Activated T-helper 2 cell treated with anti-CD3 and anti-CD28 coated beads, Interferon-gamma antibody, Interleukin-2, Interleukin-4, amounts not matched to agents 10 μg/mL and 5 μg/mL and 100 μg/mL, durations not matched to agents 14 hours and 24 hours and 36 hours (primary cell): ENCODE data around the gene ATXN7L1. TPM values are rescaled to one million over a fixed set of nuclear protein-coding genes. Genes with fewer than 3 reads are reported as not detected.

ENCODE experiments used
- DNase-seq: peaks from one replicate; pipeline ENCODE4 v3.0.0; 2021; ENCODE audit warnings: low spot score
- H3K27ac Mint-ChIP-seq: one replicate; pipeline ENCODE4 v1.8.0; 2021; ENCODE audit warnings: mixed read lengths
- H3K27me3 Mint-ChIP-seq: one replicate; pipeline ENCODE4 v1.8.0; 2021; ENCODE audit warnings: low read depth, mixed read lengths
- H3K36me3 Mint-ChIP-seq: one replicate; pipeline ENCODE4 v1.8.0; 2021; ENCODE audit warnings: low read depth, mixed read lengths
- H3K4me1 Mint-ChIP-seq: one replicate; pipeline ENCODE4 v1.8.0; 2021; ENCODE audit warnings: low read depth, mixed read lengths
- H3K4me3 Mint-ChIP-seq: one replicate; pipeline ENCODE4 v1.8.0; 2021; ENCODE audit warnings: low read depth, mild to moderate bottlenecking, moderate library complexity, mixed read lengths
- H3K9me3 Mint-ChIP-seq: one replicate; pipeline ENCODE4 v1.8.0; 2021; ENCODE audit warnings: mixed read lengths
- intact Hi-C: fragments of 100-400 bp; cut with micrococcal nuclease; formaldehyde crosslinking; loops from one replicate; pipeline ENCODE4 v1.15.1; 2023
- total RNA-seq: library from RNA; stranded (reverse); gene quantifications from 2 replicates; pipeline ENCODE4 v1.2.3, GENCODE V29; 2022

ATXN7L1 gene
- total RNA-seq, 1 donor from 2014 or later, result 12.4 TPM

GRCh38 chr7:105786520-105787470, 89.6 kb downstream of the ATXN7L1 start:
- Mint-ChIP-seq H3K27ac (no peak overlapping the region), H3K9me3 (no peaks in the 10 kb centered on the region), H3K36me3 (no peaks in the 10 kb centered on the region), H3K27me3 (peaks cover 3% of the 10 kb centered on the region), H3K4me3 (no peak overlapping the region), H3K4me1 (peaks cover 19% of the 10 kb centered on the region)
- no peak for DNase-seq
- intact Hi-C loops, result no loop called here

GRCh38 chr7:105782391-105783042, 93.9 kb downstream of the ATXN7L1 start:
- peaks cover 21% of the 10 kb centered on the region for H3K27me3 Mint-ChIP-seq
- peaks cover 1% of the 10 kb centered on the region for H3K36me3 Mint-ChIP-seq
- H3K4me1 Mint-ChIP-seq, result peaks cover 19% of the 10 kb centered on the region
- DNase-seq, result no peak
- intact Hi-C loops, result loop anchor here (1.0 to 5.0 kb wide), 3 partner anchors 18 to 65 kb away; no protein-coding TSS in a partner anchor
- no peak overlapping the region for H3K4me3 Mint-ChIP-seq
- H3K27ac Mint-ChIP-seq, result no peak overlapping the region
- H3K9me3 Mint-ChIP-seq, result no peaks in the 10 kb centered on the region

- Mint-ChIP-seq H3K27me3 (peaks cover 24% of the 10 kb centered on the region), H3K4me3 (no peak overlapping the region), H3K27ac (no peak overlapping the region), H3K9me3 (no peaks in the 10 kb centered on the region), H3K36me3 (peaks cover 4% of the 10 kb centered on the region), H3K4me1 (peaks cover 19% of the 10 kb centered on the region)
- DNase-seq, result no peak
- intact Hi-C loops, result loop anchor here (5.0 kb wide), 1 partner anchor 67 kb away; no protein-coding TSS in a partner anchor
These were observed 96.3 kb downstream of the ATXN7L1 start for GRCh38 chr7:105779856-105780780.

- peaks cover 16% of the 10 kb centered on the region for H3K4me1 Mint-ChIP-seq
- no peak for DNase-seq
- peaks cover 20% of the 10 kb centered on the region for H3K27me3 Mint-ChIP-seq
- H3K9me3 Mint-ChIP-seq, result no peaks in the 10 kb centered on the region
- H3K27ac Mint-ChIP-seq, result no peak overlapping the region
- intact Hi-C loops, result no loop called here
- no peak overlapping the region for H3K4me3 Mint-ChIP-seq
- peaks cover 4% of the 10 kb centered on the region for H3K36me3 Mint-ChIP-seq
These were observed 97.4 kb downstream of the ATXN7L1 start for GRCh38 chr7:105778956-105779355.

GRCh38 chr7:105776986-105777910, 99.2 kb downstream of the ATXN7L1 start:
- H3K4me1 Mint-ChIP-seq, result peaks cover 5% of the 10 kb centered on the region
- H3K4me3 Mint-ChIP-seq, result no peak overlapping the region
- H3K27ac Mint-ChIP-seq, result no peak overlapping the region
- H3K27me3 Mint-ChIP-seq, result peaks cover 20% of the 10 kb centered on the region
- intact Hi-C loops, result no loop called here
- H3K36me3 Mint-ChIP-seq, result peaks cover 4% of the 10 kb centered on the region
- no peak for DNase-seq
- H3K9me3 Mint-ChIP-seq, result no peaks in the 10 kb centered on the region

- Mint-ChIP-seq H3K4me1 (no peaks in the 10 kb centered on the region), H3K27me3 (peaks cover 20% of the 10 kb centered on the region), H3K36me3 (peaks cover 4% of the 10 kb centered on the region), H3K27ac (no peak overlapping the region), H3K4me3 (no peak overlapping the region), H3K9me3 (no peaks in the 10 kb centered on the region)
- no peak for DNase-seq
- intact Hi-C loops, result no loop called here
These were observed 100.2 kb downstream of the ATXN7L1 start for GRCh38 chr7:105776068-105776790.

- H3K4me1 Mint-ChIP-seq, result peaks cover 2% of the 10 kb centered on the region
- H3K27ac Mint-ChIP-seq, result no peak overlapping the region
- peaks cover 20% of the 10 kb centered on the region for H3K27me3 Mint-ChIP-seq
- no peak for DNase-seq
- peaks cover 4% of the 10 kb centered on the region for H3K36me3 Mint-ChIP-seq
- intact Hi-C loops, result no loop called here
- no peaks in the 10 kb centered on the region for H3K9me3 Mint-ChIP-seq
- no peak overlapping the region for H3K4me3 Mint-ChIP-seq
These were observed 100.8 kb downstream of the ATXN7L1 start for GRCh38 chr7:105775580-105775979.

GRCh38 chr7:105773030-105773460, 103.4 kb downstream of the ATXN7L1 start:
- H3K27me3 Mint-ChIP-seq, result peaks cover 5% of the 10 kb centered on the region
- peaks cover 4% of the 10 kb centered on the region for H3K36me3 Mint-ChIP-seq
- intact Hi-C loops, result no loop called here
- no peak overlapping the region for H3K4me3 Mint-ChIP-seq
- peaks cover 16% of the 10 kb centered on the region for H3K4me1 Mint-ChIP-seq
- no peak overlapping the region for H3K27ac Mint-ChIP-seq
- DNase-seq, result no peak
- no peaks in the 10 kb centered on the region for H3K9me3 Mint-ChIP-seq

- intact Hi-C loops, result loop anchor here (5.0 kb wide), 2 partner anchors 93 to 252 kb away; no protein-coding TSS in a partner anchor
- Mint-ChIP-seq H3K4me3 (no peak overlapping the region), H3K4me1 (peaks cover 38% of the 10 kb centered on the region), H3K36me3 (no peaks in the 10 kb centered on the region), H3K27ac (no peak overlapping the region), H3K9me3 (no peaks in the 10 kb centered on the region), H3K27me3 (no peaks in the 10 kb centered on the region)
- no peak for DNase-seq
These were observed 106.3 kb downstream of the ATXN7L1 start for GRCh38 chr7:105769901-105770628.

GRCh38 chr7:105768898-105769507, 107.4 kb downstream of the ATXN7L1 start:
- DNase-seq, result no peak
- Mint-ChIP-seq H3K4me3 (no peak overlapping the region), H3K4me1 (peaks cover 38% of the 10 kb centered on the region), H3K36me3 (no peaks in the 10 kb centered on the region), H3K9me3 (no peaks in the 10 kb centered on the region), H3K27me3 (peaks cover 2% of the 10 kb centered on the region), H3K27ac (no peak overlapping the region)
- intact Hi-C loops, result loop anchor here (5.0 kb wide), 2 partner anchors 92 to 253 kb away; no protein-coding TSS in a partner anchor
